HG03520 (cell line): ENCODE results near the gene UBE2N.

Experiments
- ATAC-seq: cut with Tn5 transposase; IDR thresholded peaks from one replicate; pipeline ENCODE4 v1.9.1; 2021; ENCODE audit warnings: mild to moderate bottlenecking, moderate library complexity; ENCODE audit not compliant: unreplicated experiment

Gene UBE2N

DNA sequence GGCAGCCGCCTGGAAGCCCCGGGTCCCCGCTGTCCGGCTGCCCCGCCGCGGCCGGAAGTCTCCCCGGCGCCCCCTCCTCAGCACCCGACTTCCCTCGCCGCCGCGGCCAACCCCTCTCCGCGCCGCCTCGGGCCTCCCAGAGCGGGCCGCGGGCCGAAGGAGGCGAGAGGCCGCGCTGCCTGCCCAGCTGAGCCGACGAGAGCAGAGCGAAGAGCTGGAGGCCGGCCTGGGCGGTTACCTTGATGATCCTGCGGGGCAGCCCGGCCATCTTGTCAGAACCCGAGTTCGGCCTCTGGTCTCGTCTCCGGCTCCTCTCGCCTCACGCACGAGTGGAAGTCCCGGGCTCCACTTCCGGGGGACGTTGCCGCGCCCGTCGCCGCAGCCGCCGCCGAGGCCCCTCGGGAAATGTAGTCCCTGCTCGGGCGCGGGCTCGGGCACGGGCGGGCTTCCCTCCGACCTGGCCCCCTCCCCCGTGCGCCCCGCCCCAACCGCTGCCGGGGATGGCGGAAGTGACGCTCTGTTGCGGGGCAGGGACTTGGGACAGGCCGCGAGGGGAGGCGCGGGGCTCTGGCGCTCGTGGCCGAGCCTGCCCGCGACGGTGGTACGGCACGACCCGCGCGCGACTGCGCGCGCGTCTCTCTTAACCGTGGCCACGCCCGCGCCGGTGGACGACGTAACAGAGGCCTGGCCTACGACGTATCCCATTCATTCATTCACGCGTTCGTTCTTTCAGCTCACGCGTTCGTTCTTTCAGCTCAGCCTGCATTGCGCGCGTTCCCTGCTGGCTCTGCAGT, at the start of gene UBE2N:
Gene UBE2N, minus strand, starts transcription at position 331 of the 794 bp plus-strand sequence. Its CDS starts 63 bp downstream, at position 268.
- ATAC-seq = peak; percentile 78

DNA sequence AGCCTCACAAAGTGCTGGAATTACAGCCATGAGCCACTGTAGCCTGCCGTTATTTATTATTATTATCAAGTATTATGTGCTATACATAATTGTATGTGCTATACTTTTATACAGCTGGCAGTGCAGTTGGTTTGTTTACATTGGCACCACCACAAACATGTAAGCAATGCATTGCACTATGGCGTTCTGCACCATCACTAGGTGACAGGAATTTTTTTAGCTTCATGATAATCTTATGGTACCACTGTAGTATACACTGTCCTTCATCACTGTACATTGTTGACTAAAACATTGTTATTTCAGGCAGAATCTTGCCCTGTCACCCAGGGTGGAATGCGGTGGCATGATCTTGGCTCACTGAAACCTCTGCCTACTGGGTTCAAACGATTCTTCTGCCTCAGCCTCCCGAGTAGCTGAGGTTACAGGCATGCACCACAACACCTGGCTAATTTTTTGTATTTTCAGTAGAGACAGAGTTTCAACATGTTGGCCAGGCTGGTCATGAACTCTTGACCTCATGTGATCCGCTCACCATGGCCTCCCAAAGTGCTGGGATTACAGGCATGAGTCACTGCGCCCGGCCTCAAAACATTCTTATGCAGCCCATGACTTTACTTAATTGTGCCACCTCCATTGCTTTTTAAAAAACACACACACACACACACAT, 42.7 kb upstream of the UBE2N start:
- ATAC-seq = no peak

- ATAC-seq = no peak
Measured at GRCh38 chr12:93483151-93483807, 41.5 kb upstream of the UBE2N start.

GRCh38 chr12:93482721-93483120, 41.0 kb upstream of the UBE2N start:
- no peak for ATAC-seq

- ATAC-seq = no peak
Measured at GRCh38 chr12:93476555-93476954, 34.8 kb upstream of the UBE2N start.

DNA sequence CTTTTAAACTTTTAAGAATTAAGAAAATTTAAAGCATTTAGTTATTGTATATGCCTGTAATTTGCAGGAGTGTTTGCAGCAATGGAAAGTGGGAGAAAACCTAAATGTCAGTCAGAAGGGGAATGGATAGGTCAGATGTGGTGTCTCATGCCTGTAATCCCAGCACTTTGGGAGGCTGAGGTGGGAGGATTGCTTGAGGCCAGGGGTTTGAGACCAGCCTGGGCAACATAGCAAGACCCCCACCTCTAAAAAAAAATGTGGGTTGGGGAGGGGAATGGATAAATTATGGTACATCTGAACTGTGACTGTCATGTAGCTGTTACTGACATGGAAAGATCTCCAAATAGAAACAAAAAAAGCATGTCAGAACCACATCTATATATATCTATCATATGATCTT, 27.6 kb upstream of the UBE2N start:
- no peak for ATAC-seq

DNA sequence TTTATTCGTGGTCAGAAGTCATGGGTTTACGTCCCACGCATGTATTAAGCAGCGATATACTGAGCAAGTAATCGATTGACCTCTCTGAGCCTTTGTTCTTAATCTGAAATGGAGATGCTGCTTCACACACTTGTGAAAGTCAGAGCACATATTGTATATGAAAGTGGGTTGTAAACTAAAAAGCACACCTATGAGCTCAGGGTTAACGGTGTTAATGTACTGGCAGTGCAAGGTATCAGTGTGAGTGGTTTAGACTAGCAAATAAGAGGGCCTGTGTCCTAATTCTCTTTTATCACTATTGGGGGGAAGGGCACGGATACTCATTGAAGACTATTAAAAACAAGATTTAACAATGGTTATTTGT, 26.2 kb upstream of the UBE2N start:
- peak; percentile 16 for ATAC-seq

- ATAC-seq = peak; percentile 81
Measured at GRCh38 chr12:93467351-93468007, 25.7 kb upstream of the UBE2N start, which contains the start of gene MRPL42. TSS of gene MRPL42 (plus strand) at chr12:93467514. CDS start at chr12:93469286, 1,772 bp downstream.

GRCh38 chr12:93466625-93467350, 25.0 kb upstream of the UBE2N start:
- no peak for ATAC-seq

- no peak for ATAC-seq
Measured at GRCh38 chr12:93465841-93466240, 24.1 kb upstream of the UBE2N start.

DNA sequence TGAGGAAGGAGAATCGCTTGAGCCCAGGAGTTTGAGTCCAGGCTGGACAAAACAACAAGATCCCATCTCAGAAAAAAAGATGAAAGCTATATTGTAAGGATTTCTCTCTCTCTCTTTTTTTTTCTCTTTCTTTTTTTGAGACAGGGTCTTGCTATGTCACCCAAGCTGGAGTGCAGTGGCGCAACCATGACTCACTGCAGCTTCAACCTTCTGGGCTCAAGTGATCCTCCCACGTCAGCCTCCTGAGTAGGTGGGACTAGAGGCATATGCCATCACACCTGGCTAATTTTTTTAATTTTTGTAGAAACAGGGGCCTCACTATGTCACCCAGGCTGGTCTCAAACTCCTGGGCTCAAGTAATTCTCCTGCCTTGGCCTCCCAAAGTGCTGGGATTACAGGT, 19.8 kb upstream of the UBE2N start:
- no peak for ATAC-seq

- ATAC-seq = no peak
Measured at GRCh38 chr12:93460902-93461301, 19.2 kb upstream of the UBE2N start.

DNA sequence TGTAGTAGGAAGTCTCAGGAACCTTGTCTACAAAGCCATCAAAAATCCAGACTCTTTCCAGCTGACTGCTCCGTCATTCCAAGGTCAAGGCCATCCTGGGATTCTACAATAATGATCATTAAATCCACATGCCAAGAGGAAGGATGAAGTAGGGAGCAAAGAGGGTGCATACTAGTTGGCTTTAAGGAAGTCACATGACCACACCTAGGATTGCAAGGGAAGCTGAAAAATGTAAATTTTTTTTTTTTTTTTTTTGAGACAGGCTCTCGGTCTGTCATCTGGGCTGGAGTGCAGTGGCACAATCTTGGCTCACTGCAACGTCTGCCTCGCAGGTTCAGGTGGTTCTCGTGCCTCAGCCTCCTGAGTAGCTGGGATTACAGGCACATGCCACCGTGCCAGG, 18.3 kb upstream of the UBE2N start:
- ATAC-seq = no peak

- no peak for ATAC-seq
Measured at GRCh38 chr12:93459097-93459496, 17.4 kb upstream of the UBE2N start.

- no peak for ATAC-seq
Measured at GRCh38 chr12:93456077-93456476, 14.3 kb upstream of the UBE2N start.

DNA sequence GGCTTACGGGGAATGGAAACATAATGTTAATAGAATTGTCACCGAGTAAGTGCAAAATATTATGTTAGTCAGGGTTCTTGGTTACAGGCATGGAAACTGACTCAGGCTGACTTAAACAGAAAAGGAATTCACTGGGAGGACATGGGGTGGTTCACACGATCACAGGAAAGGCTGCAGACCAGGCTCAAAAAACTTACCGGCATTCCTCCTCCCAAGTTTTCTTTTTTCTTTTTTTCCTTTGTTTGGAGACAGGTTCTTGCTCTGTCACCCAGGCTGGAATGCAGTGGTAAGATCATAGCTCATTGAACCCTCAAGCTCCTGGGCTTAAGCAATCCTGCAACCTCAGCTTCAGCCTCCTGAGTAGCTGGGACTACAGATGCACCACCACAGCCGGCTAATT, 11.9 kb upstream of the UBE2N start:
- ATAC-seq = no peak

DNA sequence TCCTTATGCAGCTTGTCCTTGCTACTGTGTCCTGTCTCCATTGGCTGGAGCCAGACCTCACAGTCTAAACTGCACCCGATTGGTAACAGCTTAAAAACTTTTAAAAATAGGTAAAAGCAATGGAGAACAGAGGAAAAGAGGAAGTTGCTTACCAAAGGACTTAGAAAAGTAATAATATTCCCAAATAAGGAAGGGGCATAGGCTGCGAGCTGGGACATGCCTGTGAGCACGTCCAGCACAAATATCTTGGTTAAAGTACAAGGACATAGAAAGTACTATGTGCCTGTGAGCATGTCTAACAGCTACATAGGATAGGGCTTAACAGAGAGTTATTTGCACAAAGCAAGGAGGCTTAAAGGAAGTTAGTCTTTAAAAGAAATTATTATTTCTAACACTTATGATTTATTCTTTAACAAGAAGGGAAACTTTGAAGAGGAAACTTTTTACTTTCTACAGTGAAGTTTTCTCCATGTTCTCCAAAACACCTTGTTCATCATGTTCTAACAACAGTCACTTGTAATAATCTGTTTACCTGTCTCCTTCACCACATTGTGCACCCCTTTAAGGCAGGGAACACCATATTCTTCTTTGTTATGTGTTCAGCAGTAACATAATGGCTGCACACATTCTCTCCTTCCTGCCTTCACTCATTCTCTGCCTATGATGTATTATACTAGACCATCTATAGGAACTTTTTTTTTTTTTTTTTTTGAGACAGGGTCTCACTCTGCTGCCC, 9.8 kb upstream of the UBE2N start:
- no peak for ATAC-seq

DNA sequence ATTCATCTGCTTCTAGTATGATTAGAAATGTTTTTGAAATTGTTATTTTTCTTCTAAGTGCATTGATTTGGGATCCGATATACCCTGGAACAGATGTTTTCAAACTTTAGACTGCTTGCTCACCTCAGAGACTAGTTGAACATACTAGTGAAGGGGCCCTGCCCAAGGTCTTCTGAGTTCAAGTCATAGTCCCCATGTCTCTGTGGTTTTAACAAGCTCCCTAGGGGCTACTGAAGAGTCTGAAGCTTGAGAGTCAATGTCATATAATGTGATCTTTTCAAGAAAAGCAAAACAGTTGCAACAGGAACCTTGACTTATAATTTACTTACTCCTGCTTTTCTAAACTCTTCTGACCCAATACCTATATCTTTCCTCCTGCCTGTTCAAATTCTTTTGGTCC, 7.5 kb upstream of the UBE2N start:
- peak; percentile 84 for ATAC-seq

GRCh38 chr12:93448796-93449195, 7.0 kb upstream of the UBE2N start:
- no peak for ATAC-seq
